WTC11 (cell line): ENCODE measurements around the gene CTBP1.

Experiments
- CREB1 ChIP-seq: sonication (generic); formaldehyde crosslinking; IDR thresholded peaks from 2 replicates; pipeline ENCODE4 v1.8.0; 2023; ENCODE audit warnings: mild to moderate bottlenecking, missing genetic modification reagents
- FOXJ3 ChIP-seq: sonication (generic); formaldehyde crosslinking; IDR thresholded peaks from 2 replicates; pipeline ENCODE4 v1.9.0; 2021; ENCODE audit warnings: missing genetic modification reagents, mild to moderate bottlenecking, borderline replicate concordance
- GABPB1 ChIP-seq: sonication (generic); formaldehyde crosslinking; IDR thresholded peaks from 2 replicates; pipeline ENCODE4 v1.8.1; 2023; ENCODE audit warnings: mild to moderate bottlenecking, missing genetic modification reagents
- IRF1 ChIP-seq: sonication (generic); formaldehyde crosslinking; IDR thresholded peaks from 2 replicates; pipeline ENCODE4 v1.8.0; 2023; ENCODE audit warnings: missing genetic modification reagents
- MYBL2 ChIP-seq: sonication (generic); formaldehyde crosslinking; IDR thresholded peaks from 2 replicates; pipeline ENCODE4 v1.8.1; 2023; ENCODE audit warnings: mild to moderate bottlenecking, moderate library complexity, missing genetic modification reagents
- NR1H2 ChIP-seq: sonication (generic); formaldehyde crosslinking; IDR thresholded peaks from 2 replicates; pipeline ENCODE4 v1.9.0; 2021; ENCODE audit warnings: mild to moderate bottlenecking, moderate library complexity, missing genetic modification reagents
- SP1 ChIP-seq: sonication (generic); formaldehyde crosslinking; conservative IDR thresholded peaks from 2 replicates; pipeline ENCODE4 v1.8.1; 2022; ENCODE audit warnings: missing genetic modification reagents
- ZBTB21 ChIP-seq: sonication (generic); formaldehyde crosslinking; IDR thresholded peaks from 2 replicates; pipeline ENCODE4 v1.8.1; 2023; ENCODE audit warnings: mild to moderate bottlenecking, missing genetic modification reagents, borderline replicate concordance
- ZNF121 ChIP-seq: sonication (generic); formaldehyde crosslinking; IDR thresholded peaks from 2 replicates; pipeline ENCODE4 v1.8.0; 2023; ENCODE audit warnings: missing genetic modification reagents
- ZNF396 ChIP-seq: fragments of 250-450 bp; sonication (Bioruptor Pico); IDR thresholded peaks from 2 replicates; pipeline ENCODE4 v1.8.0; 2021; ENCODE audit warnings: mild to moderate bottlenecking, moderate library complexity, borderline replicate concordance
- TF ChIP-seq, protein P1 (sequence below): fragments of 200-600 bp; IDR thresholded peaks from 2 replicates; pipeline ENCODE4 v1.8.0; 2022; ENCODE audit warnings: antibody characterized with exemption
- TF ChIP-seq, protein P2 (sequence below): sonication (generic); formaldehyde crosslinking; IDR thresholded peaks from 2 replicates; pipeline ENCODE4 v1.8.0; 2022; ENCODE audit warnings: mild to moderate bottlenecking, missing genetic modification reagents
- TF ChIP-seq, protein P3 (sequence below): sonication (generic); formaldehyde crosslinking; IDR thresholded peaks from 2 replicates; pipeline ENCODE4 v1.8.1; 2023; ENCODE audit warnings: mild to moderate bottlenecking, missing genetic modification reagents, borderline replicate concordance

GRCh38 chr4:1274871-1275270 is 25.9 kb upstream of the CTBP1 start:
- TF ChIP-seq SP1 (no peak), CREB1 (CRISPR knock-in tag) (no peak), GABPB1 (CRISPR knock-in tag) (no peak), ZBTB21 (CRISPR knock-in tag) (no peak), ZNF121 (CRISPR knock-in tag) (no peak), IRF1 (CRISPR knock-in tag) (no peak), FOXJ3 (no peak), MYBL2 (CRISPR knock-in tag) (no peak), NR1H2 (CRISPR knock-in tag) (no peak), ZNF396 (CRISPR knock-in tag) (no peak)
- TF ChIP-seq, protein P1, sequence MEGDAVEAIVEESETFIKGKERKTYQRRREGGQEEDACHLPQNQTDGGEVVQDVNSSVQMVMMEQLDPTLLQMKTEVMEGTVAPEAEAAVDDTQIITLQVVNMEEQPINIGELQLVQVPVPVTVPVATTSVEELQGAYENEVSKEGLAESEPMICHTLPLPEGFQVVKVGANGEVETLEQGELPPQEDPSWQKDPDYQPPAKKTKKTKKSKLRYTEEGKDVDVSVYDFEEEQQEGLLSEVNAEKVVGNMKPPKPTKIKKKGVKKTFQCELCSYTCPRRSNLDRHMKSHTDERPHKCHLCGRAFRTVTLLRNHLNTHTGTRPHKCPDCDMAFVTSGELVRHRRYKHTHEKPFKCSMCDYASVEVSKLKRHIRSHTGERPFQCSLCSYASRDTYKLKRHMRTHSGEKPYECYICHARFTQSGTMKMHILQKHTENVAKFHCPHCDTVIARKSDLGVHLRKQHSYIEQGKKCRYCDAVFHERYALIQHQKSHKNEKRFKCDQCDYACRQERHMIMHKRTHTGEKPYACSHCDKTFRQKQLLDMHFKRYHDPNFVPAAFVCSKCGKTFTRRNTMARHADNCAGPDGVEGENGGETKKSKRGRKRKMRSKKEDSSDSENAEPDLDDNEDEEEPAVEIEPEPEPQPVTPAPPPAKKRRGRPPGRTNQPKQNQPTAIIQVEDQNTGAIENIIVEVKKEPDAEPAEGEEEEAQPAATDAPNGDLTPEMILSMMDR: no peak
- TF ChIP-seq, protein P2, sequence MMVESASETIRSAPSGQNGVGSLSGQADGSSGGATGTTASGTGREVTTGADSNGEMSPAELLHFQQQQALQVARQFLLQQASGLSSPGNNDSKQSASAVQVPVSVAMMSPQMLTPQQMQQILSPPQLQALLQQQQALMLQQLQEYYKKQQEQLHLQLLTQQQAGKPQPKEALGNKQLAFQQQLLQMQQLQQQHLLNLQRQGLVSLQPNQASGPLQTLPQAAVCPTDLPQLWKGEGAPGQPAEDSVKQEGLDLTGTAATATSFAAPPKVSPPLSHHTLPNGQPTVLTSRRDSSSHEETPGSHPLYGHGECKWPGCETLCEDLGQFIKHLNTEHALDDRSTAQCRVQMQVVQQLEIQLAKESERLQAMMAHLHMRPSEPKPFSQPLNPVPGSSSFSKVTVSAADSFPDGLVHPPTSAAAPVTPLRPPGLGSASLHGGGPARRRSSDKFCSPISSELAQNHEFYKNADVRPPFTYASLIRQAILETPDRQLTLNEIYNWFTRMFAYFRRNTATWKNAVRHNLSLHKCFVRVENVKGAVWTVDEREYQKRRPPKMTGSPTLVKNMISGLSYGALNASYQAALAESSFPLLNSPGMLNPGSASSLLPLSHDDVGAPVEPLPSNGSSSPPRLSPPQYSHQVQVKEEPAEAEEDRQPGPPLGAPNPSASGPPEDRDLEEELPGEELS (CRISPR knock-in tag): no peak
- TF ChIP-seq, protein P3, sequence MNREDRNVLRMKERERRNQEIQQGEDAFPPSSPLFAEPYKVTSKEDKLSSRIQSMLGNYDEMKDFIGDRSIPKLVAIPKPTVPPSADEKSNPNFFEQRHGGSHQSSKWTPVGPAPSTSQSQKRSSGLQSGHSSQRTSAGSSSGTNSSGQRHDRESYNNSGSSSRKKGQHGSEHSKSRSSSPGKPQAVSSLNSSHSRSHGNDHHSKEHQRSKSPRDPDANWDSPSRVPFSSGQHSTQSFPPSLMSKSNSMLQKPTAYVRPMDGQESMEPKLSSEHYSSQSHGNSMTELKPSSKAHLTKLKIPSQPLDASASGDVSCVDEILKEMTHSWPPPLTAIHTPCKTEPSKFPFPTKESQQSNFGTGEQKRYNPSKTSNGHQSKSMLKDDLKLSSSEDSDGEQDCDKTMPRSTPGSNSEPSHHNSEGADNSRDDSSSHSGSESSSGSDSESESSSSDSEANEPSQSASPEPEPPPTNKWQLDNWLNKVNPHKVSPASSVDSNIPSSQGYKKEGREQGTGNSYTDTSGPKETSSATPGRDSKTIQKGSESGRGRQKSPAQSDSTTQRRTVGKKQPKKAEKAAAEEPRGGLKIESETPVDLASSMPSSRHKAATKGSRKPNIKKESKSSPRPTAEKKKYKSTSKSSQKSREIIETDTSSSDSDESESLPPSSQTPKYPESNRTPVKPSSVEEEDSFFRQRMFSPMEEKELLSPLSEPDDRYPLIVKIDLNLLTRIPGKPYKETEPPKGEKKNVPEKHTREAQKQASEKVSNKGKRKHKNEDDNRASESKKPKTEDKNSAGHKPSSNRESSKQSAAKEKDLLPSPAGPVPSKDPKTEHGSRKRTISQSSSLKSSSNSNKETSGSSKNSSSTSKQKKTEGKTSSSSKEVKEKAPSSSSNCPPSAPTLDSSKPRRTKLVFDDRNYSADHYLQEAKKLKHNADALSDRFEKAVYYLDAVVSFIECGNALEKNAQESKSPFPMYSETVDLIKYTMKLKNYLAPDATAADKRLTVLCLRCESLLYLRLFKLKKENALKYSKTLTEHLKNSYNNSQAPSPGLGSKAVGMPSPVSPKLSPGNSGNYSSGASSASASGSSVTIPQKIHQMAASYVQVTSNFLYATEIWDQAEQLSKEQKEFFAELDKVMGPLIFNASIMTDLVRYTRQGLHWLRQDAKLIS: no peak
